Measurements from ENCODE around the gene MAP7.

DNA sequence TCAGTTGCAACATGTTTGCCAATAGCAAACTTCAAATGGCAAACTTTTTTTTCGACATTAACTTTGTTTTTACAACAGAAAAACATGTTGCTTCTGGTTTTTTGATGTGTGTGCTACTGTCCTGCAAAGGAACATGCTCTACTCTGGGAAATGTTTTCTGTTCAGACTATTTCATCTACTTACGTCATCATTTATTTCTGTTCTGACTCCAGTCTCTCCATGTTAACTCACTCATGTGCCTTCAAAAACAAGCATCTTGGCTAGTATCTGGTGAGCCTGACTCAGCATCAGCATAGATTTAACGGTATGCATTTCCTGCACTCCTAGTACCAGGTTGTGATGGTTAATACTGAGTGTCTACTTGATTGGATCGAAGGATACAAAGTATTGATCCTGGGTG, 36.1 kb upstream of the MAP7 start:
- TF ChIP-seq, protein P1, sequence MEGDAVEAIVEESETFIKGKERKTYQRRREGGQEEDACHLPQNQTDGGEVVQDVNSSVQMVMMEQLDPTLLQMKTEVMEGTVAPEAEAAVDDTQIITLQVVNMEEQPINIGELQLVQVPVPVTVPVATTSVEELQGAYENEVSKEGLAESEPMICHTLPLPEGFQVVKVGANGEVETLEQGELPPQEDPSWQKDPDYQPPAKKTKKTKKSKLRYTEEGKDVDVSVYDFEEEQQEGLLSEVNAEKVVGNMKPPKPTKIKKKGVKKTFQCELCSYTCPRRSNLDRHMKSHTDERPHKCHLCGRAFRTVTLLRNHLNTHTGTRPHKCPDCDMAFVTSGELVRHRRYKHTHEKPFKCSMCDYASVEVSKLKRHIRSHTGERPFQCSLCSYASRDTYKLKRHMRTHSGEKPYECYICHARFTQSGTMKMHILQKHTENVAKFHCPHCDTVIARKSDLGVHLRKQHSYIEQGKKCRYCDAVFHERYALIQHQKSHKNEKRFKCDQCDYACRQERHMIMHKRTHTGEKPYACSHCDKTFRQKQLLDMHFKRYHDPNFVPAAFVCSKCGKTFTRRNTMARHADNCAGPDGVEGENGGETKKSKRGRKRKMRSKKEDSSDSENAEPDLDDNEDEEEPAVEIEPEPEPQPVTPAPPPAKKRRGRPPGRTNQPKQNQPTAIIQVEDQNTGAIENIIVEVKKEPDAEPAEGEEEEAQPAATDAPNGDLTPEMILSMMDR (IDR thresholded peaks at IDR 0.05), result no peak
- no peak for TF ChIP-seq POLR2A (IDR thresholded peaks at IDR 0.05)

All from Peyer's patch (tissue), 4 donors.